Ramos (cell line): ENCODE measurements around the gene CAV3.

ENCODE experiments used
- in situ Hi-C: fragments of 300-500 bp; cut with MboI; formaldehyde crosslinking; loops from one replicate; pipeline ENCODE4 v1.14.3; 2022; ENCODE audit warnings: low sequenced_read_pairs; ENCODE audit not compliant: unreplicated experiment

Gene CAV3

GRCh38 chr3:8734137-8734878, 706 bp downstream of the CAV3 start:
- in situ Hi-C loops = no loop called here

- in situ Hi-C loops = no loop called here
These were observed 1.3 kb downstream of the CAV3 start for GRCh38 chr3:8734908-8735307.

GRCh38 chr3:8736436-8736835, 2.8 kb downstream of the CAV3 start:
- in situ Hi-C loops = no loop called here

GRCh38 chr3:8737301-8737700, 3.7 kb downstream of the CAV3 start:
- in situ Hi-C loops = no loop called here

- in situ Hi-C loops = no loop called here
These were observed 4.2 kb downstream of the CAV3 start for GRCh38 chr3:8737823-8738222.

- in situ Hi-C loops = no loop called here
These were observed 5.0 kb downstream of the CAV3 start for GRCh38 chr3:8738639-8739038.

- in situ Hi-C loops = no loop called here
These were observed 6.3 kb downstream of the CAV3 start for GRCh38 chr3:8739757-8740504.

- in situ Hi-C loops = no loop called here
These were observed 8.1 kb downstream of the CAV3 start for GRCh38 chr3:8741581-8742261.

GRCh38 chr3:8743021-8743601, 9.5 kb downstream of the CAV3 start:
- in situ Hi-C loops = no loop called here

- in situ Hi-C loops = no loop called here
These were observed 10.3 kb downstream of the CAV3 start for GRCh38 chr3:8743911-8744310.

- in situ Hi-C loops = no loop called here
These were observed 12.2 kb downstream of the CAV3 start for GRCh38 chr3:8745619-8746370.

GRCh38 chr3:8746780-8747345, 13.3 kb downstream of the CAV3 start:
- in situ Hi-C loops = no loop called here

GRCh38 chr3:8749316-8749715, 15.7 kb downstream of the CAV3 start:
- in situ Hi-C loops = no loop called here

GRCh38 chr3:8752832-8753231, 19.2 kb downstream of the CAV3 start:
- in situ Hi-C loops = no loop called here

- in situ Hi-C loops = no loop called here
These were observed 21.5 kb downstream of the CAV3 start for GRCh38 chr3:8755097-8755496.

GRCh38 chr3:8755564-8756237, 22.1 kb downstream of the CAV3 start:
- in situ Hi-C loops = no loop called here

- in situ Hi-C loops = no loop called here
These were observed 23.1 kb downstream of the CAV3 start for GRCh38 chr3:8756671-8757070.

GRCh38 chr3:8757551-8758518, 24.2 kb downstream of the CAV3 start:
- in situ Hi-C loops = no loop called here
